ENCODE results near the gene SNRPB.

Gene SNRPB

DNA sequence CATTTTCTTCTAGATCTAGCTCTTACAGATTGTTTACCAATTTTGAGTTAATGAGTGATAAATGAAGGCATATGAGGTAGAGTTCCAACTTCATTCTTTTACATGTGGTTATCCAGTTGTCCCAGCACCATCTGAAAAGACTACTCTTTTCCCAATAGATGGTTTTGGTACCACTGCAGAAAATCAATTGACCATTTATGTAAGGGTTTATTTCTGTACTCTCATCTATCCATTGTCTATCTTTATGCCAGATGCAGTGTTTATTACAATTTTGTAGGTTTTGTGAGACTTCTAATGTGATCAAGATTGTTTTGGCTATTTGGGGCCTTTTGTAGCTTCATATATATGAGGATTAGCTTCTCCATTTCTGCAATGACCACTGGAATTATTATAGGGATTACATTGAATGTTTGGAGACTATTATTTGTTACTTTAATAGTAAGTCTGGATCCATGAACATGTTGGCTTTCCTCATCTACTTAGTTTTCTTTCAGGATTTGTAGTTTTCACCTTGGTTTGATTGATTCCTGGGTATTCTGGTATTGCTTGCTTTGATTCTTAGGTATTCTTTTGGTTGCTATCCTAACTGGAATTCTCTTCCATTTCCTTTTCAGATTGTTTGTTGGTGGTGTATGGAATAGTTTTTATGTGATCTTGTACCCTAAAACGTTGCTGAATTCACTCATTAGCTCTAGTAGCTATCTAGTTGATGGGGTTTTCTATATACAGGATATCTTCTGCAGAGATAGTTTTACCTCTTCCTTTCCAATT lies 10.4 kb downstream of the SNRPB start:
- H3K4me1 Mint-ChIP-seq: no peaks in the 10 kb centered on the region
- no peak overlapping the region for H3K4me3 Mint-ChIP-seq
- H3K9me3 Mint-ChIP-seq: no peaks in the 10 kb centered on the region
- DNase-seq (ENCODE audit: low spot score in 2 of 2) (no peak), ATAC-seq (no peak)
- H3K36me3 Mint-ChIP-seq: peaks cover 98% of the 10 kb centered on the region
- H3K27ac Mint-ChIP-seq: no peak overlapping the region

DNA sequence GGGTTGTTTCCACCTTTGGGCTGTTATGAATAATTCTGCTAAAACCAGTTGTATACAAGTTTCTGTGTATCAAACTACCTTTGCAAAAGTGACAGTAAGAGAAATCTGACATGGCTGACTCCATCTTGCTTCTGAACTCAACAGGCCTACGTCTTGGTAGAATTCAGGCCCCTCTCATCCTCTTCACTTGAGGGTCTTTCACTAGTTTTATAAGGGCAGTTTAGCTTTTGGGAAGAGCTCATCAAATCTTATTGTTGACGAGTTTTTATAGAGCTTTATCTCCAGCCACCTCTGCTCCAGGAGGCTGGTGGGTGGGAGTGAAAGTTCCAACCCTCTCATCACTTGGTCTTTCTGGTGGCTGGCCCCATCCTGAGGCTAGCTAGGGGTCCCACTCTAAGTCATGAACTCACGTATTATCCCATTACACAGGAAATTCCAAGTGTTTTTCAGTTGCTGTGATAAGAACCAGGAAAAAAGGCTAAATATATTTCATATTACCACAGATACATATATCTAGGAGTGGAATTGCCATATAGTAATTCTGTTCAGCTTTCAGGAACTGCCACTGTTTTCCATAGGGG lies 11.6 kb downstream of the SNRPB start:
- DNase-seq (ENCODE audit: low spot score in 2 of 2) (no peak), ATAC-seq (no peak)
- Mint-ChIP-seq H3K36me3 (peaks cover 86% of the 10 kb centered on the region), H3K4me1 (no peaks in the 10 kb centered on the region), H3K27ac (peak overlapping the region; percentile 30), H3K4me3 (no peak overlapping the region), H3K9me3 (no peaks in the 10 kb centered on the region)

DNA sequence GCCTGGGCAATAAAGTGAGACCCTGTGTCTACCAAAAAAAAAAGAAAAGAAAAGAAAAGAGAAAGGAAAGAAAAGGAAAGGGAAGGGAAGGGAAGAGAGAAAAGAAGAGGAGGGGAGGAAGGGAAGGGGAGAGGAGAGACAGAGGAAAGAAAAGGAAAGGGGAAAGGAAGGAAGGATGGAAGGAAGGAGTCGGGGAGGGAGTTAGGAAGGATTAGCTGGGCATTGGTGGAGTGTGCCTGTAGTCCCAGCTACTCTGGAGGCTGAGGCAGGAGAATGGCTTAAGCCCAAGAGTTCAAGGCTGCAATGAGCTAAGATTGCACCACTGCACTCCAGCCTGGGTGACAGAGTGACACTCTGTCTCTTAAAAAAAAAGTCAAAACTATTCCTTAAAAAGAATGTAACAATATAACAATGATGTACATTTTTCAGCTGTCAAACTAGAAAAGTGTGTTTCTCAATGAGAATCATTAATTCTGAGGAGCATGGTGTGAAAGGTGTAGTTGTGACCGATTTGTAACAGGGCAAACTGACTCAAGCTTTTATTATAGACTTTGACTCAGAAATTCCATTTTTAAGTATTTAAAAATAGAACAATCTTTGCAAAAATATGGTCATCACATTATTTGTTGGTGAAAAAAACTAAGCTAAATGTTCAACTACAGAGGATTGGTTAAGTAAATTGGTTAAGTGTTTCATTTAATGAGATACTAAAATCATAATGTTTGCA lies 14.7 kb downstream of the SNRPB start:
- Mint-ChIP-seq H3K27ac (peak overlapping the region; percentile 26), H3K9me3 (no peaks in the 10 kb centered on the region), H3K36me3 (peaks cover 55% of the 10 kb centered on the region), H3K4me3 (no peak overlapping the region), H3K4me1 (peaks cover 11% of the 10 kb centered on the region)
- ATAC-seq (no peak), DNase-seq (ENCODE audit: low spot score in 2 of 2) (no peak)

DNA sequence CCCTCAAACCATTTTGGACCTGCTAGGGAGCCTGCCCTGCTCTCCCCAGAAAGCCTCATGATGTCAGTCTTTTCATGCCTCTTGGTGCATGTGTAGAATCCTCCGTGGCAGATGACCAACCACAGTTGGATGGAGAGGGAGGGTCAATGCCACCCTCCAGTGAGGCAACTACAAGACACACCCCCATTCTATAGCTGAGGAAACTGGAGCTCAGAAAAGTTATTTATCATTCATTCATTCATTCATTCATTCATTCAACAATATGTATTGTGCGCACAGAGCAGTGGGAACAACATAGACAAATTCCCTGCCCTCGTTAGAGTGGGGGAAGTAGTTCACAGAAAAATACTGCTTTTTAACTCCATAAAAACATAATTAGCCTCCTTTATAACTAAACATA lies 16.8 kb downstream of the SNRPB start:
- Mint-ChIP-seq H3K27ac (no peak overlapping the region), H3K36me3 (peaks cover 41% of the 10 kb centered on the region), H3K4me1 (peaks cover 31% of the 10 kb centered on the region), H3K4me3 (no peak overlapping the region), H3K9me3 (no peaks in the 10 kb centered on the region)
- no peak for DNase-seq (ENCODE audit: low spot score in 2 of 2)
- ATAC-seq: no peak

DNA sequence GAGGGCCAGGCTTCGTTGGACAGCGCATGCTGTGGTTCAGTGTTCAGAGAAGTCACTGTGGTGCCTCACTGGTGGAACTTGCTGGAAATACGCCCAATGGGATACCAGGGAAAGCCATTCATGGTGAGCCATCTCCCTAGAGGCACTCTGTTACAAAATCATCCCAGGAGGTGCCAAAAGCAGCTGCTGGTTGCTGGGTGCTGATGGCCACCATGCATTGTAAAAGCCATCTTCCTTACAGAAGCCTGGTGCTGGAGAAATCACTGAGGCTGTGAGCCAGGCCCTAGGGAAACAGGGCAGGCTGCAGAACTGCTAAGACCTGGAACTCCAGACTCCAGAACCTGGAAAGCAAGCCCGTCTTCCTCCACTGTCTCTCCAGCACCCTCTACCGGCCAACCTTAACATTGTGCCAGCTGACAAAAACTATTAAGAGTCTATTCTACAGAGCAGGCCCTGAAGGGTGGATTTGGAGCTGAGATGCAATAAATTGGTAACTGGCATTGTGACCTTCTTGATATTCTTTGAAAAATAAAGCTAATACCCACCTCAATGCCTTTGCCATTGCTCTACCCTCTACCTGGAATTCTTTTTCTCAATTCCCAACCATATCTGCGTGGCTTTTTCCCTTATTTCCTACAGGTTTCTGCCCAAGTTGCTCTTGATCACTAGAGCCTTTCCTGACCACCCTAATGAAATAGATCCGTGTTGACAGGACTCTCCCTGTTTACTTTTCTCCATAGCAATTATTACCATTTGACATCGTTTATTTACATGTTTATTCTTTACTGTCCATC lies 18.5 kb downstream of the SNRPB start:
- no peaks in the 10 kb centered on the region for H3K9me3 Mint-ChIP-seq
- no peak overlapping the region for H3K27ac Mint-ChIP-seq
- peaks cover 24% of the 10 kb centered on the region for H3K36me3 Mint-ChIP-seq
- no peak overlapping the region for H3K4me3 Mint-ChIP-seq
- DNase-seq (ENCODE audit: low spot score in 2 of 2): peak; percentile 49 to 82
- peak; percentile 44 for ATAC-seq
- peaks cover 36% of the 10 kb centered on the region for H3K4me1 Mint-ChIP-seq

DNA sequence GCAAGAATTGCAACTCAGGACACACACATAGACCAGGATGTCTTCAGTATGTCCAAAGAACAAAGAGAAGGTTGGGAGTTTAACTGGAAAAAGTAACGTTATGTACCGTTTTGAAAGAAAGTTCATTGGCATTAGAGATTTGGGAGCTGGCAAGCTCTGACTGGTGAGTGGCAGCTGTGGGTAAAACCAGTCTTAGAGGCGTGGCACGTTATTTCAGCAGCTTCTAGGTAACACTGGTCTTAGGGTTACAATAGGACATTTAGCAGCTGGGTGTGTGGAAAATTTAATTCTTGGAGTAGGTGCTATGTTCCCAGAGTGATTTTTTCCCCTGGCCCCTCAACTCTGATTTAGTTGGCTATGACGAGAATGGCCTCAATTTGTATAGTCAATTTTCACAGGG lies 19.2 kb downstream of the SNRPB start:
- Mint-ChIP-seq H3K27ac (peak overlapping the region; percentile 13), H3K4me1 (peaks cover 36% of the 10 kb centered on the region), H3K4me3 (no peak overlapping the region), H3K36me3 (peaks cover 19% of the 10 kb centered on the region), H3K9me3 (no peaks in the 10 kb centered on the region)
- DNase-seq (ENCODE audit: low spot score in 2 of 2): no peak
- no peak for ATAC-seq

DNA sequence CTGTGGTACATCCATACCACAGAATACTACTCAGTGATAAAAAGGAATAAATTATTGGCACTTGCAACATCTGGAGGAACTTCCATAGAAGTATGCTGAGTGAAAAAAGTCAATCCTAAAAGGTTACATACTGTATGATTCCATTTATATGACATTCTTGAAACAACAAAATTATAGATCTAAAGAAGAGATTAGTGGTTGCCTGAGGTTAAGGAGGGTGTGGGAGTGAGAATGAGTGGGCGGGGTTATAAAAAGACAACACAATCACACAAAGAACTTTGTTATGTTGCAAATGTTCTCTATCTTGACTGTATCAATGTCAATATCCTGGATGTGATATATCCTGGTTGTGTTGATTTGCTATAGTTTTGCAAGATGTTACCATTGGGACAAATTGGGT lies 21.2 kb downstream of the SNRPB start:
- H3K4me3 Mint-ChIP-seq: no peak overlapping the region
- H3K4me1 Mint-ChIP-seq: peaks cover 36% of the 10 kb centered on the region
- H3K9me3 Mint-ChIP-seq: no peaks in the 10 kb centered on the region
- H3K36me3 Mint-ChIP-seq: peaks cover 7% of the 10 kb centered on the region
- no peak overlapping the region for H3K27ac Mint-ChIP-seq
- DNase-seq (ENCODE audit: low spot score in 2 of 2): no peak
- ATAC-seq: peak; percentile 31

DNA sequence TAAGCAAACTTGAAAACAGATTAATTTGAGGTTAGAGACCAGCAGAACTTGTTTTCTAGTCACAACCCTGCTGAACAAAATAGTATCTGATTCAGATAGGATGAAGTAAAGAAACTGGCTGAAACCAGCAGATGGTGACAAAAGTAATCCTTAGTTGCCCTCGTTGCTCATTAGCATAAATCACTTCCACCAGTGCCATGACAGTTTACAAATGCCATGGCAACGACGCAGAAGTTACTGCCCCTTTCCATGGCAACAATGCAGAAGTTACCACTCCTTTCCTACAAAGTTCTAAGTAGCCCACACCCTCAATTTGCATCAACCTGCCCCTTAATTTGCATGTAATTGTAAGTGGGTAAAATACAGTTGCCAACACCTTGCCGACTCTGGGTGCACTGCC lies 23.7 kb downstream of the SNRPB start:
- no peak for DNase-seq (ENCODE audit: low spot score in 2 of 2)
- H3K4me1 Mint-ChIP-seq: peaks cover 31% of the 10 kb centered on the region
- no peaks in the 10 kb centered on the region for H3K9me3 Mint-ChIP-seq
- no peak overlapping the region for H3K27ac Mint-ChIP-seq
- peaks cover 7% of the 10 kb centered on the region for H3K36me3 Mint-ChIP-seq
- H3K4me3 Mint-ChIP-seq: no peak overlapping the region
- no peak for ATAC-seq

DNA sequence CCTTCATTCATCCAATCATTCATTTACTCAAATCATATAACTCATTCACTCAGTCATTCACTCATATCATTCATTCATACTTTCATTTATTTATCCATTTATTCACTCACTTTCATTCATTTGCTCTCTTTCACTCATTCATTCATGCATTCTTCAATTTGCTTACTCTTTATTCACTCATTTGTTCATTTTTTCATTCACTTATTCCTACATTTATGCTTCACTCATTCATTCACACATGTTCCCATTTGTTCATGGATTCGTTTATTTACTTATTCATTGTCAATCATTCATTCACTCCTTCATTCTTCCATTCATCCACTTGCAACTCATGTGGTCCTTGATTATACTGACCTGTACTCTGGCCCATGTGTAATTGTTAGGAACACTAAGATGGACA lies 39.4 kb downstream of the SNRPB start:
- no peaks in the 10 kb centered on the region for H3K4me1 Mint-ChIP-seq
- no peak overlapping the region for H3K27ac Mint-ChIP-seq
- H3K4me3 Mint-ChIP-seq: no peak overlapping the region
- ATAC-seq (no peak), DNase-seq (ENCODE audit: low spot score in 2 of 2) (no peak)
- H3K9me3 Mint-ChIP-seq: no peaks in the 10 kb centered on the region
- H3K36me3 Mint-ChIP-seq: no peaks in the 10 kb centered on the region

DNA sequence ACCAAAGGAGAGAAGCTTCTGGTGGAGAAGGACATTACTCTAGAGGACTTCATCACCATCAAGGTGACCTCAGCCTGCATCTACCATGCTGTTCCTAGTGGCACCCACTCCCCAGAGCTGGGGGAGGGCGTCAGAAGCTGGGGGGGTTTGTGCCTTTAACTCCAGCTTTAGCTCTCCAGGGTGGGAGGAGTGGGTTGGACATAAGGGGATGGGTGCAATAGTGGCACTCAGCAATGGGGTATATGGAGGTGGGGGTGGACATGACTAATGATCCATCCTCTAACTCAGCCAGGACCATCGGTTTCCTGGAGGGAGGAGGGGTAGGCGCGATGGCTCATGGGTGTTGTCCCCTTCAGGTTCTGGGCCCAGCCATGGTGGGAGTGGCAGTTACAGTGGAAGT lies 40.1 kb downstream of the SNRPB start:
- Mint-ChIP-seq H3K27ac (no peak overlapping the region), H3K4me1 (no peaks in the 10 kb centered on the region), H3K4me3 (no peak overlapping the region), H3K9me3 (no peaks in the 10 kb centered on the region), H3K36me3 (no peaks in the 10 kb centered on the region)
- DNase-seq (ENCODE audit: low spot score in 2 of 2) (no peak), ATAC-seq (no peak)

DNA sequence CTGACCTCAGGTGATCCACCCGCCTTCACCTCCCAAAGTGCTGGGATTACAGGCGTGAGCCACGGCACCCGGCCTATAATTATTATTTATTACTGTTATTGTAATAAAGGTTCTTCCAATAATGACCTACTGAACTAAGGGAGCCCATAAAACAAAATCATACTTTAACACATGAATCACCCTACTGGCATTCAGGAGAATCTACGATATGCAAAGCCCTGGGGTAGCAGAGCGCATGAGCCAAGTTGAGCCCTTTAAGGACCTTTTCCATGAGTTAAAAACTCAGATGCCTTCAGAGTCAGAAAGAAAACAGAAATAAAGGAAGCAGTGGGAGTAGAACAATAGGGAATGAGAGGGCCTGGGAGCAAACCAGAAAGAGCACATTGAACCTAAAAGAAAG lies 41.5 kb downstream of the SNRPB start:
- no peaks in the 10 kb centered on the region for H3K4me1 Mint-ChIP-seq
- no peak for ATAC-seq
- no peak overlapping the region for H3K27ac Mint-ChIP-seq
- no peak for DNase-seq (ENCODE audit: low spot score in 2 of 2)
- no peaks in the 10 kb centered on the region for H3K9me3 Mint-ChIP-seq
- no peak overlapping the region for H3K4me3 Mint-ChIP-seq
- no peaks in the 10 kb centered on the region for H3K36me3 Mint-ChIP-seq

DNA sequence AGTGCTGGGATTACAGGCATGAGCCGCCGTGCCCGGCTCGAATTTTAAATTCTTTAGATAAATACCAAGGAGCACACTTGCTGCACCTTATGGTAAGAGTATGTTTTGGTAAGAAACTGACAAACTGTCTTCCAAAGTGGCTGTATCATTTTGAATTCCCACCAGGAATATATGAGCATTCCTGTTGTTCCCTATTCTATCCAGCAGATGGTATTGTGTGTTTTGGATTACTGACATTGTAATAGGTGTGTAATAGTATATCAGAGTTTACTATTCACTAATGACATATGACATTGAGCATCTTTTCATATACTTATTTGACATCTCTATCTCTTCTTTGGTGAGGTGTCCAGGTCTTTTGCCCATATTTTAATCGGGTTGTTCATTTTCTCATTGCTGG lies 49.3 kb downstream of the SNRPB start:
- no peaks in the 10 kb centered on the region for H3K4me1 Mint-ChIP-seq
- no peaks in the 10 kb centered on the region for H3K36me3 Mint-ChIP-seq
- H3K9me3 Mint-ChIP-seq: no peaks in the 10 kb centered on the region
- no peak overlapping the region for H3K27ac Mint-ChIP-seq
- DNase-seq (ENCODE audit: low spot score in 2 of 2): no peak
- H3K4me3 Mint-ChIP-seq: no peak overlapping the region
- ATAC-seq: no peak

DNA sequence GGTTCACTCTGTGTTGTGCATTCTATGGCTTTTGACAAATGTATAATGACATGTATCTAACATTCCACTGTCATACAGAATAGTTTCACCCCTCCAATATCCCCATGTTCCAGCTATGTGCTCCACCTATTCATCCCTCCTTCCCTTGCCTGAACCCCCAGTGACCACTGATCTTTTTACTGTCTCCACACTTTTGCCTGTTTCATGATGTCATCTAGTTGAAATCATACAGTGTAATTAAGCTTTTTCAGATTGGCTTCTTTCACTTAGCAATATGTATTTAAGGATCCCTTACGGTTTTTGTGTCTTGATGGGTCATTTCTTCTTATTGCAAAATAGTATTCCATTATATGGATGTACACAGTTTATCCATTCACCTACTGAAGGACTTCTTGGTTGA lies 50.1 kb downstream of the SNRPB start:
- no peak for DNase-seq (ENCODE audit: low spot score in 2 of 2)
- ATAC-seq: no peak
- Mint-ChIP-seq H3K27ac (no peak overlapping the region), H3K36me3 (no peaks in the 10 kb centered on the region), H3K4me3 (no peak overlapping the region), H3K4me1 (no peaks in the 10 kb centered on the region), H3K9me3 (no peaks in the 10 kb centered on the region)

DNA sequence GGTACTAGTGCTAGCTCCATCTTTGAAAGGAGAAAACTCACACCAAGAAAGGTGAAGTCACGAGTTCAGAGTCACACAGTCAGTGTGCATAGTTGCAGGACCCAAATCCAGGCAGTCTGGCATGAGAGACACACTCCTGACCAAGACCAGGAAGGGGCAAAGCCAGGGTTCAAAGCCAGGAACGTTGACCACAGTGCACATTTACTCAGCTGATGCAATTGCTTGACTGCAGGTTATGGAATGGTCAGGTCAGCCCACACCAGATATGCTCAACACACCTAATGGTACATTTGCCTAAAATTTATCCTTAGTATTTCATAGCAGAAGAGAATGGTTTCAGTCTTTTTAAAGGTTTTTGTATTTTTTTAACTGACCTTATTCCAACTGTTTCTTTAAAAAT lies 52.2 kb downstream of the SNRPB start:
- Mint-ChIP-seq H3K9me3 (no peaks in the 10 kb centered on the region), H3K4me3 (no peak overlapping the region), H3K4me1 (no peaks in the 10 kb centered on the region), H3K36me3 (no peaks in the 10 kb centered on the region), H3K27ac (no peak overlapping the region)
- DNase-seq (ENCODE audit: low spot score in 2 of 2): no peak
- no peak for ATAC-seq

DNA sequence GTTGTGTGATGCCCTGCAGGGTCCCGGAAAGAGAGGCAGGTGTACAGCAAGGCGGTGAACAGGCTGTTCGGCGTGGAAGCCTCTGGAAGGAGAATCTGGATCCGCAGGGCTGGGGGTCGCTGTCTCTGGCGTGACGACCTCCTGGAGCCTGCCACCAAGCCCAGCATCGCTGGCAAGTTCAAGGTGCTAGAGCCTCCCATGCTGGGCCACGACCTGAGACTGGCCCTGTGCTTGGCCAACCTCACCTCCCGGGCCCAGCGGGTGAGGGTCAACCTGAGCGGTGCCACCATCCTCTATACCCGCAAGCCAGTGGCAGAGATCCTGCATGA lies 53.4 kb downstream of the SNRPB start:
- no peaks in the 10 kb centered on the region for H3K36me3 Mint-ChIP-seq
- DNase-seq (ENCODE audit: low spot score in 2 of 2): no peak
- H3K4me3 Mint-ChIP-seq: no peak overlapping the region
- ATAC-seq: no peak
- no peaks in the 10 kb centered on the region for H3K9me3 Mint-ChIP-seq
- H3K27ac Mint-ChIP-seq: no peak overlapping the region
- no peaks in the 10 kb centered on the region for H3K4me1 Mint-ChIP-seq
